ENCODE data around the gene TUBB1.

Gene TUBB1

DNA sequence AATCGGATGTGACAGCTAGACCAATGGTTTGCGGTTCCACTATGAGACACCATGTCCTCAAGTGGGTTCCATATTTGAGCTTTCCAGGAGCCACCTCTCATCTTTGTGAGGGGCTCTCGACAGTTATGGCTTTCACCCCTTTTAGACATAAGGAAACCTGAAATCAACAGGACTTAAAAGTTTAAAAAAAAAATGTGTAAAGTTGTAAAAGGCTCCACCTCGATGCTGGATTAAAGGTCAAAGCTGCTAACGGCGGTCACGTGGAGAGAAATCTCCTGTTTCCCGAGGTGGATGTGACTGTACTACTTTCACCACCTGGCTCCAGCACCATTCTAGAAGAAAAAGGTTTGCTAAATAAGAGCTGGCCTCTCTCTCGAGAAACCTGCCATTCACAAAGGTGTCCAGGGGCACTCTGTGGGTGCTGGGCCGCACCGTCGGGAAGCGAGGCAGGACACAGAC is 12.4 kb downstream of the TUBB1 start:
- H3K27me3 ChIP-seq (replicated peaks; ENCODE audit: control insufficient read depth, insufficient read depth, low read length), result no peaks in the 10 kb centered on the region
- peak overlapping the region; percentile 94 for H3K4me3 ChIP-seq (replicated peaks; ENCODE audit: low read depth, low read length)
- H3K36me3 ChIP-seq (ENCODE audit: control insufficient read depth, insufficient read depth, low read length), result peaks cover 17% of the 10 kb centered on the region
- no peak for TF ChIP-seq CTCF (IDR thresholded peaks at IDR 0.05; ENCODE audit: insufficient read depth, low read length, poor library complexity, severe bottlenecking)
- no peak for DNase-seq (ENCODE audit: extremely low read depth, insufficient read length)

DNA sequence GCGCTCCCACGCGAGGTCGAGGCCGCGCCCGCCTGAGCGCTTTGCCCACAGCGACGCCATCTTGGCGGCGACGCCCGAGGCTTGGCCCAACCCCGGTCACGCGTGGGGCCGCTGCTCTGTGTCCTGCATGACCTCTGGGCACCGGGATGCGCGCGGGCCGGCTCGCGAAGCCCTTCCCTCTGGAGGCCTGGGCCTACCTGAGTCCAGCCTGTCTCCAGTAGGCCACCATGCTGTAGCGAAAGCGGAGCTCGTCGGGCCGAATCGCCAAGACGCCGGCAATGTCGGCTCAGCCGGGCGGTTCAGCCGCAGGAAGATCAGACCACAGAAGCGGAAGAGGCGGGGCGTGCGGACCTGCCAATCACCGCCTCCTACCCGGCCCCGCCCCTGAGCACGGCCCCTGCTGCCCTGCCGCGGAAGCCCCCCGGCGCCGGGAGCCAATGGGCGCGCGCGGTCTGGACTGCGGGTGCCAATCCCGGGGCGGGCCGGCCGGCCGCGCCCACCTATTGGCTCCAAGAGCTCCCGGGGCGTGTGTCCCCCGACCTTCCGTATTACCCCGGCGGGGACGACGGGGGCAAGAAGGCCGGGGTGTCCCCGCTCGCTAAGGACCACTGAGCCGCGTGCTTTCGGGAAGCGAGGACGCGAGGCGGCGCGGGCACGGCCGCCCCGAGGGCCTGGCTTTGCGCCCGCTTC is 12.9 kb downstream of the TUBB1 start, which contains the start of gene ATP5F1E:
ATP5F1E (minus strand) TSS at position 313 of the 690 bp plus-strand sequence; CDS start at position 229, 84 bp downstream.
- peak within 1 kb of the TSS; percentile 94 for H3K4me3 ChIP-seq (replicated peaks; ENCODE audit: low read depth, low read length)
- no peak for TF ChIP-seq CTCF (IDR thresholded peaks at IDR 0.05; ENCODE audit: insufficient read depth, low read length, poor library complexity, severe bottlenecking)
- no peaks in the 10 kb centered on the region for H3K27me3 ChIP-seq (replicated peaks; ENCODE audit: control insufficient read depth, insufficient read depth, low read length)
- DNase-seq (ENCODE audit: extremely low read depth, insufficient read length), result peak; percentile 99
- peaks cover 20% of the 10 kb centered on the region for H3K36me3 ChIP-seq (ENCODE audit: control insufficient read depth, insufficient read depth, low read length)

- H3K36me3 ChIP-seq (ENCODE audit: control insufficient read depth, insufficient read depth, low read length), result peaks cover 19% of the 10 kb centered on the region
- no peaks in the 10 kb centered on the region for H3K27me3 ChIP-seq (replicated peaks; ENCODE audit: control insufficient read depth, insufficient read depth, low read length)
- TF ChIP-seq CTCF (IDR thresholded peaks at IDR 0.05; ENCODE audit: insufficient read depth, low read length, poor library complexity, severe bottlenecking), result peak; percentile 4
- DNase-seq (ENCODE audit: extremely low read depth, insufficient read length), result no peak
- peak overlapping the region; percentile 62 for H3K4me3 ChIP-seq (replicated peaks; ENCODE audit: low read depth, low read length)
Observed at GRCh38 chr20:59032713-59033059, 13.5 kb downstream of the TUBB1 start.

GRCh38 chr20:59033093-59033492 is 13.9 kb downstream of the TUBB1 start:
- Histone ChIP-seq H3K27me3 (replicated peaks; ENCODE audit: control insufficient read depth, insufficient read depth, low read length) (no peaks in the 10 kb centered on the region), H3K36me3 (ENCODE audit: control insufficient read depth, insufficient read depth, low read length) (peaks cover 18% of the 10 kb centered on the region), H3K4me3 (replicated peaks; ENCODE audit: low read depth, low read length) (peak overlapping the region; percentile 62)
- DNase-seq (ENCODE audit: extremely low read depth, insufficient read length), result no peak
- no peak for TF ChIP-seq CTCF (IDR thresholded peaks at IDR 0.05; ENCODE audit: insufficient read depth, low read length, poor library complexity, severe bottlenecking)

DNA sequence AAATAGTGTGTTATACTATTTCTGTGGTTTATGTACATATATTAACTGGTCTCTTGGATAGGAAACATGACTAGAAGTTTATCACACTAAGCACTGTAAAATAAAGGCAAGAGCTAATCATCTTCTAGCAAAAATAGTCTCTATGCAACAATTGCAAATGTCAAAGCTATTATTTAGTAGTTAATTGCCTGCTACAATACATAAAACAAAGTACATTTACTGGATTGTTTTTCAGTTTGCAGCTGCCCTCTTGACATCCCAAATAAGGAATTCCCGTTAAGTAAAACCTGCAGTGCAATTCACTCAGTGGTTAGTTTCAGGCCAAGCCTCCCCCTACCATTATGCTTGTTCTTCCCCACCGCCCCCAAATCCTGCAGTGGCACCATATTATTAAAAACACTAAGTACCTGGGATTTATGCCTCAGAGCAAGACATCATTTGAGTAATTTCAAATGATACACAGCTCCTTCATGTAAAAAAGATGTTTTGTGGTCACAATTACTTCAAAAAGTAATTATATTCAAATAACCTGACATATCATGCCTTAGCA is 14.5 kb downstream of the TUBB1 start:
- no peak overlapping the region for H3K4me3 ChIP-seq (replicated peaks; ENCODE audit: low read depth, low read length)

More for the DNA sequence above, 14.5 kb downstream of the TUBB1 start:
- no peak for DNase-seq (ENCODE audit: extremely low read depth, insufficient read length)
- Histone ChIP-seq H3K27me3 (replicated peaks; ENCODE audit: control insufficient read depth, insufficient read depth, low read length) (no peaks in the 10 kb centered on the region), H3K36me3 (ENCODE audit: control insufficient read depth, insufficient read depth, low read length) (peaks cover 18% of the 10 kb centered on the region)
- TF ChIP-seq CTCF (IDR thresholded peaks at IDR 0.05; ENCODE audit: insufficient read depth, low read length, poor library complexity, severe bottlenecking), result no peak

All from GM06990 (cell line).